NCI-H226 (cell line): Measurements from ENCODE around the gene NOD1.
"Not testable (repeated sequence)": the region's sequence is repeated elsewhere in the genome, so short reads cannot be mapped to it uniquely, and the experiment has no call there.

Source experiments
- DNase-seq: peaks from one replicate; pipeline ENCODE4 v3.0.0-alpha.2; 2015

The NOD1 gene

GRCh38 chr7:30503274-30504212 is 25.0 kb upstream of the NOD1 start:
- no peak for DNase-seq

- no peak for DNase-seq
Observed at GRCh38 chr7:30502470-30503251, 24.1 kb upstream of the NOD1 start.

GRCh38 chr7:30501264-30501663 is 22.7 kb upstream of the NOD1 start:
- DNase-seq = no peak

GRCh38 chr7:30493228-30493627 is 14.6 kb upstream of the NOD1 start:
- no peak for DNase-seq

- no peak for DNase-seq
Observed at GRCh38 chr7:30491417-30491816, 12.8 kb upstream of the NOD1 start.

GRCh38 chr7:30487371-30487770 is 8.8 kb upstream of the NOD1 start:
- DNase-seq = no peak

- peak; percentile 70 for DNase-seq
Observed at GRCh38 chr7:30485667-30486066, 7.1 kb upstream of the NOD1 start.

GRCh38 chr7:30481416-30481815 is 2.8 kb upstream of the NOD1 start:
- not testable (repeated sequence) for DNase-seq

- peak; percentile 68 for DNase-seq
Observed at GRCh38 chr7:30479202-30480120, 877 bp upstream of the NOD1 start.

- no peak for DNase-seq
Observed at GRCh38 chr7:30476459-30477145, 2.0 kb downstream of the NOD1 start.

GRCh38 chr7:30475580-30475979 is 3.0 kb downstream of the NOD1 start:
- no peak for DNase-seq

- DNase-seq = peak; percentile 20
Observed at GRCh38 chr7:30474893-30475292, 3.7 kb downstream of the NOD1 start.

GRCh38 chr7:30474485-30474884 is 4.1 kb downstream of the NOD1 start:
- DNase-seq = no peak

GRCh38 chr7:30473903-30474302 is 4.7 kb downstream of the NOD1 start:
- no peak for DNase-seq

- DNase-seq = peak; percentile 86
Observed at GRCh38 chr7:30472784-30473775, 5.5 kb downstream of the NOD1 start.

GRCh38 chr7:30472081-30472783 is 6.4 kb downstream of the NOD1 start:
- DNase-seq = no peak

- DNase-seq = no peak
Observed at GRCh38 chr7:30471205-30471604, 7.4 kb downstream of the NOD1 start.

- DNase-seq = peak; percentile 58
Observed at GRCh38 chr7:30470771-30471170, 7.8 kb downstream of the NOD1 start.

- no peak for DNase-seq
Observed at GRCh38 chr7:30470163-30470770, 8.3 kb downstream of the NOD1 start.

GRCh38 chr7:30469303-30469702 is 9.3 kb downstream of the NOD1 start:
- peak; percentile 100 for DNase-seq
